HCT116 (cell line): ENCODE results near the gene FPR2. TPM values are rescaled to one million over a fixed set of nuclear protein-coding genes. Genes with fewer than 3 reads are reported as not detected.
"Not testable (repeated sequence)": the region's sequence is repeated elsewhere in the genome, so short reads cannot be mapped to it uniquely, and the experiment has no call there.

Source experiments
- ATAC-seq: fragments of 200-7000 bp; cut with Tn5 transposase; 2 replicates; pipeline ENCODE4 v1.9.1; 2020; ENCODE audit warnings: mild to moderate bottlenecking, moderate library complexity
- BruUV-seq: library from RNA; stranded (reverse); fragments of 400-500 nt; replicated peaks from 2 replicates; lab custom pipeline; 2021; lab: Mats Ljungman, UMichigan
- CTCF ChIA-PET: fragments of 300-600 bp; sonication (Branson Sonifier 250); formaldehyde crosslinking; loops from one replicate; lab custom pipeline; 2021; ENCODE audit warnings: antibody characterized with exemption; lab: Charles Lee
- POLR2A ChIA-PET: fragments of 300-600, 350-600 bp; sonication (Branson Sonifier 250); formaldehyde crosslinking; loops from one replicate; lab custom pipeline; 2021; ENCODE audit warnings: antibody characterized with exemption; lab: Charles Lee
- RAD21 ChIA-PET, 2 experiments: fragments of 300-600 bp; sonication (Branson Sonifier 250); formaldehyde crosslinking; loops; one replicate each; lab custom pipeline; 2023; ENCODE audit warnings: low total read pairs in 2 of 2; ENCODE audit not compliant: uncharacterized antibody in 2 of 2, unreplicated experiment in 2 of 2, low non-redundant PET in 1 of 2; lab: Charles Lee
- DNase-seq: peaks from one replicate; pipeline ENCODE4 v3.0.0-alpha.2; 2010; ENCODE audit warnings: low read depth, low spot score
- H2AFZ ChIP-seq: fragments of 200-600 bp; shearing (Covaris generic), sonication (generic); 2 replicates; pipeline ENCODE4 v1.6.1; 2017; ENCODE audit warnings: low read depth, mixed run types, mixed read lengths, antibody characterized with exemption, low read length; ENCODE audit not compliant: poor library complexity, severe bottlenecking
- H3K27ac ChIP-seq: 2 replicates; pipeline ENCODE4 v1.5.1; 2012; ENCODE audit warnings: low read depth, low read length
- H3K27me3 ChIP-seq: fragments of 200-600 bp; sonication (generic); 2 replicates; pipeline ENCODE4 v1.6.1; 2016; ENCODE audit warnings: mixed run types, low read length, mixed read lengths; ENCODE audit not compliant: insufficient read depth
- H3K36me3 ChIP-seq, 2 experiments: fragments of 200-500 bp in 1 of 2; fragments of 200-600 bp in 1 of 2; sonication (Bioruptor generic) in 1 of 2; sonication (generic) in 1 of 2; 2 replicates each; pipeline versions ENCODE4 v1.5.1 to v1.6.1; 2014 to 2016; ENCODE audit warnings: low read length in 2 of 2, inconsistent platforms in 1 of 2, mixed read lengths in 1 of 2, mixed run types in 1 of 2; ENCODE audit not compliant: insufficient read depth in 2 of 2, control insufficient read depth in 1 of 2
- H3K4me1 ChIP-seq, 2 experiments: fragments of 200-600 bp in 1 of 2; sonication (generic) in 1 of 2; 2 replicates each; pipeline versions ENCODE4 v1.5.1 to v1.6.1; 2012 to 2017; ENCODE audit warnings: low read length in 2 of 2, inconsistent platforms in 1 of 2, mild to moderate bottlenecking in 1 of 2, mixed read lengths in 1 of 2, mixed run types in 1 of 2, moderate library complexity in 1 of 2; ENCODE audit not compliant: insufficient read depth in 2 of 2, control insufficient read depth in 1 of 2
- H3K4me2 ChIP-seq: fragments of 200-600 bp; sonication (generic); 2 replicates; pipeline ENCODE4 v1.6.1; 2017; ENCODE audit warnings: mixed run types, low read length, mixed read lengths
- H3K4me3 ChIP-seq, 2 experiments: fragments of 200-600 bp in 1 of 2; sonication (generic) in 1 of 2; replicated peaks in 1 of 2; 2 replicates each; pipeline ENCODE4 v1.5.1; 2011 to 2016; ENCODE audit warnings: low read length in 2 of 2, control low read depth in 1 of 2, low read depth in 1 of 2, mild to moderate bottlenecking in 1 of 2, mixed read lengths in 1 of 2, mixed run types in 1 of 2
- H3K79me2 ChIP-seq: fragments of 200-600 bp; sonication (generic); 2 replicates; pipeline ENCODE4 v1.6.1; 2017; ENCODE audit warnings: mild to moderate bottlenecking, mixed run types, low read length, moderate library complexity, mixed read lengths; ENCODE audit not compliant: insufficient read depth
- H3K9ac ChIP-seq: fragments of 200-600 bp; sonication (generic); 2 replicates; pipeline ENCODE4 v1.6.1; 2016; ENCODE audit warnings: low read length, mixed read lengths
- H3K9me2 ChIP-seq: fragments of 200-600 bp; sonication (generic), shearing (Covaris generic); 2 replicates; pipeline ENCODE4 v1.6.1; 2017; ENCODE audit warnings: mixed run types, mild to moderate bottlenecking, moderate library complexity; ENCODE audit not compliant: insufficient read depth
- H3K9me3 ChIP-seq, 2 experiments: fragments of 200-500 bp in 1 of 2; fragments of 200-600 bp in 1 of 2; sonication (Bioruptor generic) in 1 of 2; sonication (generic) in 1 of 2; 2 replicates each; pipeline ENCODE4 v1.6.1; 2014 to 2017; ENCODE audit warnings: low read length in 2 of 2, mixed read lengths in 2 of 2, inconsistent platforms in 1 of 2, low read depth in 1 of 2, mild to moderate bottlenecking in 1 of 2, mixed run types in 1 of 2, moderate library complexity in 1 of 2; ENCODE audit not compliant: control insufficient read depth in 1 of 2, insufficient read depth in 1 of 2
- H4K20me1 ChIP-seq: fragments of 200-600 bp; sonication (generic), shearing (Covaris generic); 2 replicates; pipeline ENCODE4 v1.6.1; 2017; ENCODE audit warnings: mixed run types, mild to moderate bottlenecking, moderate library complexity; ENCODE audit not compliant: insufficient read depth
- EZH2 ChIP-seq: fragments of 200-600 bp; sonication (generic); IDR thresholded peaks from 2 replicates; pipeline ENCODE4 v1.6.1; 2017; ENCODE audit warnings: antibody characterized with exemption, mixed run types
- MAX ChIP-seq: IDR thresholded peaks from 2 replicates; pipeline ENCODE4 v1.6.1; 2012
- RAD21 ChIP-seq: IDR thresholded peaks from 2 replicates; pipeline ENCODE4 v1.6.1; 2012; ENCODE audit warnings: low read depth, mild to moderate bottlenecking
- SP1 ChIP-seq: IDR thresholded peaks from 2 replicates; pipeline ENCODE4 v1.6.1; 2012; ENCODE audit warnings: low read depth
- TCF7L2 ChIP-seq: IDR thresholded peaks from 2 replicates; pipeline ENCODE4 v1.7.0; 2011; ENCODE audit warnings: borderline replicate concordance, inconsistent platforms; ENCODE audit not compliant: insufficient read depth, insufficient read length; ENCODE audit errors: extremely low read depth
- ZBTB33 ChIP-seq: IDR thresholded peaks from 2 replicates; pipeline ENCODE4 v1.6.1; 2011; ENCODE audit warnings: mild to moderate bottlenecking, low read length, moderate library complexity; ENCODE audit not compliant: insufficient replicate concordance; ENCODE audit errors: extremely low read depth
- ZNF274 ChIP-seq: fragments of 200-500 bp; sonication (Bioruptor generic); IDR thresholded peaks from 2 replicates; pipeline ENCODE4 v1.6.1; 2014; ENCODE audit warnings: mild to moderate bottlenecking, low read depth, low read length, inconsistent platforms
- intact Hi-C: fragments of 100-400 bp; cut with micrococcal nuclease; formaldehyde crosslinking; loops from 2 replicates; pipeline ENCODE4 v1.10.0; 2022
- total RNA-seq: library from RNA; stranded (reverse); gene quantifications from one replicate; pipeline ENCODE4 v1.2.1, GENCODE V29; 2021; ENCODE audit not compliant: unreplicated experiment

The FPR2 gene
- total RNA-seq, 1 experiment from 2014 or later: not detected

GRCh38 chr19:51805396-51805795 lies 44.4 kb downstream of the FPR2 start:
- H4K20me1 ChIP-seq, DNase-seq, RAD21 ChIA-PET, H3K27me3 ChIP-seq, H2AFZ ChIP-seq, intact Hi-C loops, H3K9me3 ChIP-seq, POLR2A ChIA-PET, H3K4me3 ChIP-seq, ATAC-seq, H3K36me3 ChIP-seq, H3K4me1 ChIP-seq, H3K4me2 ChIP-seq, CTCF ChIA-PET, H3K9me2 ChIP-seq, H3K27ac ChIP-seq, H3K9ac ChIP-seq, BruUV-seq, H3K79me2 ChIP-seq: not testable (repeated sequence)

- H2AFZ ChIP-seq, H3K4me1 ChIP-seq, H3K27ac ChIP-seq, H3K27me3 ChIP-seq, H3K36me3 ChIP-seq, H3K9ac ChIP-seq, RAD21 ChIA-PET, H3K4me3 ChIP-seq, ATAC-seq, H3K9me3 ChIP-seq, H4K20me1 ChIP-seq, intact Hi-C loops, BruUV-seq, H3K79me2 ChIP-seq, H3K9me2 ChIP-seq, H3K4me2 ChIP-seq, DNase-seq: not testable (repeated sequence)
- CTCF ChIA-PET: interaction anchor here (2.6 kb wide), 1 partner anchor 29 kb away, joined by 9 read pairs; no protein-coding TSS in a partner anchor
- POLR2A ChIA-PET: interaction anchor here (0.7 kb wide), 1 partner anchor 9 kb away, joined by 3 read pairs; no protein-coding TSS in a partner anchor
Observed at GRCh38 chr19:51806571-51806970, 45.6 kb downstream of the FPR2 start.

- BruUV-seq: no TSS peak
- POLR2A ChIA-PET: interaction anchor here (0.7 kb wide), 1 partner anchor 10 kb away, joined by 3 read pairs; no protein-coding TSS in a partner anchor
Observed at GRCh38 chr19:51807111-51807701, 46.2 kb downstream of the FPR2 start.

More at GRCh38 chr19:51807111-51807701, 46.2 kb downstream of the FPR2 start:
- Histone ChIP-seq H3K27ac (no peak overlapping the region), H4K20me1 (no peaks in the 10 kb centered on the region), H3K4me1 (no peaks in the 10 kb centered on the region), H3K4me2 (no peak overlapping the region), H3K4me3 (no peak overlapping the region), H3K9ac (no peak overlapping the region), H3K9me3 (peaks cover 0 to 2% of the 10 kb centered on the region in 2 experiments; a peak in 1 of 4 replicates), H2AFZ (no peak overlapping the region), H3K9me2 (no peaks in the 10 kb centered on the region), H3K36me3 (no peaks in the 10 kb centered on the region), H3K27me3 (no peaks in the 10 kb centered on the region), H3K79me2 (no peaks in the 10 kb centered on the region)
- no peak for TF ChIP-seq ZBTB33
- no peak for TF ChIP-seq EZH2
- peak; percentile 28; the same call in 1 of the 2 replicates for TF ChIP-seq RAD21
- TF ChIP-seq ZNF274: no peak
- TF ChIP-seq MAX: no peak
- no peak for TF ChIP-seq SP1
- no peak for TF ChIP-seq TCF7L2
- intact Hi-C loops: no loop called here
- RAD21 ChIA-PET: no interaction called here
- CTCF ChIA-PET: interaction anchor here (2.6 kb wide), 1 partner anchor 30 kb away, joined by 9 read pairs; no protein-coding TSS in a partner anchor
- no peak for DNase-seq
- no peak for ATAC-seq
